ENCODE results near the gene SH3PXD2B. TPM values are rescaled to one million over a fixed set of nuclear protein-coding genes. Genes with fewer than 3 reads are reported as not detected.

SH3PXD2B gene
- total RNA-seq, 1 experiment from 2014 or later, result 27.5 TPM

- no peaks in the 10 kb centered on the region for H3K9me2 ChIP-seq (ENCODE audit: insufficient read depth)
- ChIA-PET CTCF (no interaction called here), POLR2A (no interaction called here), RAD21 (ENCODE audit: low non-redundant PET in 1 of 2, low total read pairs in 2 of 2, uncharacterized antibody in 2 of 2, unreplicated experiment in 2 of 2) (no interaction called here)
- H3K79me2 ChIP-seq (ENCODE audit: insufficient read depth, low read length), result no peaks in the 10 kb centered on the region
- H3K4me3 ChIP-seq (replicated peaks in 1 of 2; ENCODE audit: low read depth in 1 of 2, low read length in 2 of 2), result no peak overlapping the region
- no peak overlapping the region for H3K4me2 ChIP-seq (ENCODE audit: low read length)
- TF ChIP-seq POLR2AphosphoS5 (IDR thresholded peaks at IDR 0.05; ENCODE audit: low read depth, low read length) (no peak), JUND (IDR thresholded peaks at IDR 0.05) (no peak), ELF1 (IDR thresholded peaks at IDR 0.05; ENCODE audit: borderline replicate concordance, low read depth) (no peak), ATF3 (IDR thresholded peaks at IDR 0.05) (no peak), SIN3A (IDR thresholded peaks at IDR 0.05; ENCODE audit: low read depth) (no peak), EZH2phosphoT487 (IDR thresholded peaks at IDR 0.05; ENCODE audit: borderline replicate concordance) (no peak), MAX (IDR thresholded peaks at IDR 0.05) (no peak), CEBPB (IDR thresholded peaks at IDR 0.05; ENCODE audit: low read depth) (no peak), POLR2A (IDR thresholded peaks at IDR 0.05; ENCODE audit: borderline replicate concordance, extremely low read depth, insufficient read depth, insufficient read length) (no peak), TCF7L2 (IDR thresholded peaks at IDR 0.05; ENCODE audit: borderline replicate concordance, extremely low read depth, insufficient read depth, insufficient read length) (no peak), SRF (IDR thresholded peaks at IDR 0.05; ENCODE audit: low read depth) (no peak), ZBTB33 (IDR thresholded peaks at IDR 0.05; ENCODE audit: extremely low read depth, insufficient replicate concordance, low read length) (no peak), ZNF274 (IDR thresholded peaks at IDR 0.05; ENCODE audit: low read depth, low read length) (no peak)
- H3K27ac ChIP-seq (ENCODE audit: low read depth, low read length), result no peak overlapping the region
- no peaks in the 10 kb centered on the region for H3K36me3 ChIP-seq (ENCODE audit: control insufficient read depth in 1 of 2, insufficient read depth in 2 of 2, low read length in 2 of 2)
- ATAC-seq (no peak), DNase-seq (ENCODE audit: low read depth, low spot score) (no peak)
- H4K20me1 ChIP-seq (ENCODE audit: insufficient read depth), result no peaks in the 10 kb centered on the region
- no peak overlapping the region for H3K9ac ChIP-seq (ENCODE audit: low read length)
- H3K9me3 ChIP-seq (ENCODE audit: control insufficient read depth in 1 of 2, insufficient read depth in 1 of 2, low read depth in 1 of 2, low read length in 2 of 2), result no peaks in the 10 kb centered on the region
- peaks cover 3% of the 10 kb centered on the region; the same call in 1 of the 2 replicates for H3K27me3 ChIP-seq (ENCODE audit: insufficient read depth, low read length)
- no peaks in the 10 kb centered on the region for H3K4me1 ChIP-seq (ENCODE audit: control insufficient read depth in 1 of 2, insufficient read depth in 2 of 2, low read length in 2 of 2)
- no TSS peak for BruUV-seq (replicated peaks)
- intact Hi-C loops (cut with micrococcal nuclease), result no loop called here
- H2AFZ ChIP-seq (ENCODE audit: low read depth, low read length, poor library complexity, severe bottlenecking), result no peak overlapping the region
Measured at GRCh38 chr5:172490514-172491461, 36.5 kb upstream of the SH3PXD2B start.

All from HCT116 (cell line).